IPS DF 4.7 (cell line): ENCODE data around the gene SVEP1.
A peak's percentile ranks its signal among the peaks of the same experiment; 100 is the strongest.
"Not testable (repeated sequence)": the region's sequence is repeated elsewhere in the genome, so short reads cannot be mapped to it uniquely, and the experiment has no call there.

Experiments used
- DNase-seq: peaks from one replicate; pipeline ENCODE4 v3.0.0-alpha.2; 2013; ENCODE audit warnings: low spot score; ENCODE audit errors: extremely low read depth

The SVEP1 gene

DNA sequence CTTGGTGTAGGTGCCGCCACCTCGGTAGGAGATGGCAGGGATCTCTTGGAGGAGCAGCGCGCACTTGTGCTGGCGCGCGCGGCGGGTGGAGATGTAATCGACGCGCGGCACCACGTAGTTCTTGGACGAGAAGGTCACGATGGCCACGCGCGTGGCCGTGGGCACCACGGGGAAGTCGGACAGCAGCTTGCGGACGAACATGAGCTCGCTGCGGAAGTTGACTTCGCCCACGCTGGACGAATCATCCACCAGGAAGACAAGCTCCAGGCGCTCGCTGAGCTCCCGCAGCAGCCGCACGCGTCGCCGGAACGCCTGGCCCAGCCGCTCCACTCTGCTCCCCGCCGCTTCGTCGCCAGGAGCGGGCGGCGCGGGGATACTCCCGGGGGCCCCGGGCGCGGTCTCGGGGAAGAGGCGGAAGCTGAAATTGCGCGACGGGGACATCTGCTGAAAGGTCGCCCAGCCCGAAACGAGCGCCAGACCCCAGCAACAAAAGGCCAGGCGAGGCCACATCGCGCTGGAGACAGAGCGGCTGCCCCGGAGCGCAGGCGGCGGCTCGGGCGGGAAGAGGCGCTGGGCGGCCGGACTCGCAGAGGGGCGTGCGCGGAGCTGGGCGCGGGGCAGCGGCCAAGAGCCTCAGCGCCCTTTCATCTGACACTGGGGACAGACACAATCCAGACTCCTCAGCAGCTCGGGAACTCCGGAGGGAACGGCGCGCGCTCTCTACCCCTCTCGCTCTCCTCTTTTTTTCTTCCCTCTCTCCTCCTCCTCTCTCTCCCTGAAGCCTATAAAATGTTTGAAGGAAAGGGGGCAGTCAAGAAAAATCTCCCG is at the start of gene SVEP1:
TSS of gene SVEP1 (minus strand) at position 708 of the 828 bp plus-strand sequence. CDS start at position 510, 198 bp downstream.
- DNase-seq: no peak

DNA sequence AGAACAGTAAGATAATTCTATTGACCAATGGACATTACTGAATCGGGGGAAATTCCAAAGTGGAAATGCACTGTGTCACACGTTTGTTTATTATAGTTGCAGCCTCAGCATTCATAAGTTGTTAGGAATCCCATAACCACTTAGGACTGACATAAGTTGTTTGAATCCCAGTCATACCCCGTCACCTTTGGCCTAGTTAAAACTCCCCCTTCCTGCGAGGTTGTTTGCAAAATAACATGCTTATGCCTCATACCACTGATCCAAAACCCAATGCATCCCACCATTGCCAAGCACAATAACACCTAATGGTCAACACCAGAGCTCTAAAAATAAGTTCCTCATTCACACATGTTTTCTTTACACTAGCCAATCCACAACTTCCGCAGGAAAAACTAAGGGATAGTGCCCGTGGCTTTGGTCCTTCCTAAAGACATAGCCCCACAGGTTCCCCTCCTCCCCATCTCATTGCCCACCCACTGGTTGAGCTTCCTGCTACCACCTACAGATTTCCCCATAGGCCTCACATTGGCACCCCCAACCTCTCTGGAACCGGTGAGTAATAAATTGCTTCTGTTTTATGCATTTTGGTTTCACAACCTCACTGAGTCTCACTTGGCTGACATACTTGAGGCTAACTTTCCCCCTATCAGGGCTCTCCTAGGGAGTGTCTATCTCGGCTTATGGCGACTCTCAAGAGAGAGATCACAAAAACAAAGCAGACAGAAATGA is 46.7 kb upstream of the SVEP1 start:
- DNase-seq: no peak

DNA sequence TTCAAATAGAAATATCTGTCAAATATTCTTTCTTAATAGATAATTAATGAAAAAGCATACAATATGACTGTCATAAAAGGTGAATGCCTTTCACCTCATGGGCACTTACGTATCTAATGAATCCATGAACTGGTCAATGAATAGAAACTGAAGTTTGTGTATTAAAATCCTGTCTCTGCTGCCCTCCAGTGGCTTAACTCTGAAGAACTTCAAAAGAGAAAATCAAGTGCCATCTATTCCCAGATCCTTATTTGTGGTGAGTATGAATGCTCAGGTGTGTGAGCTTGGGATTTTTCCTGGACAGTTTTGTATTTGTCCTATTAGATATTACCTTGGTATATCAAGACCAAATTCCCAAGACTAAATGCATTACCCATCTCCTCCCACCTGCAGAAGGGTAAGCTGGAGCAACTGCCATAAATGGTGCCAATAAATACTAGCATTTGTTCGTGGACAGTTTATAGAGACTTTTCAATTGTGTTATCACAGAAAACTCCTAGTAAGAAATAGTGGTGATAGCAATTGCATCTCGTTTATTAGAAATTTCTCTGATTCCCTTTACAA is 44.0 kb upstream of the SVEP1 start:
- DNase-seq: peak; percentile 60

DNA sequence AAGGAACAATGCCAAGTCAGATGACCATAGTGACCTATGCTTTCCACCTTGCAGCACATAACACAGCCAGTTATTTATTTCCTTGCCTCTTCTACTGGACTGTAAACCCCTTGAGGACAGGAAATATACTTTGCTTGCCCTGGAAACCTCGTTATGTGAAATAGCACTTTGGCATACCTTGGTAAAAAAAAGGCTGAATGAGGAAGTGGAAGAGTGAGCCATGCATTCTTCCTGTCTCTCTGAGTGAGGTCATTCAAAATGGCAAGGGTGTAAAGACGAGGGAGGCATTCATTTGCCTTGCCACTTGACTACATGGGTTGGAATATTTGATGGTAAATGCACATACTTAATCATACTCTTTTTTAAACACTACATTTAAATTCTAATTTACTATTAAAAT is 42.8 kb upstream of the SVEP1 start:
- no peak for DNase-seq

DNA sequence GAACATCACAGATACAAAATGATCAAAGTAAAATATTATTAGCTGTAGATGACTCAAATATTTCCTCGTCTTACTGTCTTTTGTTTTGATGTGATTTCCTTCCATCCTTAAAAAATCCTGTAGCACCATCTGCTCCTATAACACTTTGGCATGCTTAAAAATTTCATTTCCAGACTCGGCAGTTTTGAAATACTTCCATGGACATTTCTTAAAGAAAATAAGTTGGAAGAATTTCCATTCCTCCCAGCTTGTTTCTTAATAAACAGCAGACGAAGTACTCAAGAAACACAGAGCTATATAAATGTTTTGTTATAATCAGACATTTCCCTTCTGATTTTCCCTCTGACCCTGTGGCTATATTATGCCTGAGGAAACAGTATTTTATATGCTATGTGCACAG is 41.2 kb upstream of the SVEP1 start:
- no peak for DNase-seq

DNA sequence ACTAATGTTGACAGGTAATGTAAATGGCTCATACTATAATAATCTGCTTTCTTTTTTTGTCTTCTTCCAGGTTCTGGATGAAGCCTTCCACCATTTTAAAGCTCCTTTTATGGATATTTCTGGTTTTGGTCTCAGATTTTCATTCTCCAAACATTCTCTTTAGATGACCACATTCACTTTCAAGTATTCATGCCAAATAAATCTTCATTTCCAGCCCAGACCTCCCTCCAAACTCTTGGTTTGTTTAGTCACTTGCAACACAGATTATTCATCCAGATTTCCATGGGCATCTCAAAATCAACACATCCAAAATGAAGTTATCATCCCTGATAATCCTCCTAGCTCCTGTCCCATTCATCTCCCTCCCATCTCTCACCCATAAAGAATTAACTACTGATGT is 40.3 kb upstream of the SVEP1 start:
- DNase-seq: no peak

DNA sequence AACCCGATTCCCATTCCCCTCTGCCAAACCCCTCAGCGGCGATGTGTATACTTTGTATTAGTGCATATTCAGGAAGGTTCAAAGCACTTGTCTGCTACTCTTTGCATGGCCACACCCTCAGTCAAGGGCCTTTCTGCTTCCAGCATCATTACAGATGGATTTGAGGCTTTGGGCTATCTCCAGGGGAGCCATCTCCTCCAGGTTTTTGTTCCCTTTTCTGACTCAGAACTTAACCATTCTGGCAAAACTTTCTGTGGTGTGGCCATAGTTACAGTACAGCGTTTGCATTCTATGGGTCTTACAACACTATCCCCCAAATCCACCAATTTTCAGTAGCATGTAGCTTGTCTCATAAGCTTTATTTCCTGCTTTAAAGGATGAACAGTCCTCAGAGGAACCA is 36.0 kb upstream of the SVEP1 start:
- no peak for DNase-seq

DNA sequence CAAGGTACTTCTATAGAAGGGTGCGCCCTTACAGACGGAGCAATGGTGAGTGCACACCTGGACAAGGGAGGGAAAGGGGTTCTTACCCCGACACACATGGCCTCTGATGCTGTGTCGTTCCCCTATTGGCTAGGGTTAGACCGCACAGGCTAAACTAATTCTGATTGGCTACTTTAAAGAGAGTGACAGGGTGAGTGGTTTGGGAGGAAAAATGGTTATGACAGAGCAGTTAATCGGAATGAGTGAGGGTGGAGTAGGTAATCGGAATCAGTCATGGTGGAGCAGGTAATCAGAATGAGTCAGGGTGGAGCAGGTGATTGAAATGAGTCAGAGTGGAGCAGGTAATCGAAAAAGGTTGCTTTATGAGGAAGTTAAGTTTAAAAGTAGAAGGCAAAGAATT is 35.0 kb upstream of the SVEP1 start:
- not testable (repeated sequence) for DNase-seq

DNA sequence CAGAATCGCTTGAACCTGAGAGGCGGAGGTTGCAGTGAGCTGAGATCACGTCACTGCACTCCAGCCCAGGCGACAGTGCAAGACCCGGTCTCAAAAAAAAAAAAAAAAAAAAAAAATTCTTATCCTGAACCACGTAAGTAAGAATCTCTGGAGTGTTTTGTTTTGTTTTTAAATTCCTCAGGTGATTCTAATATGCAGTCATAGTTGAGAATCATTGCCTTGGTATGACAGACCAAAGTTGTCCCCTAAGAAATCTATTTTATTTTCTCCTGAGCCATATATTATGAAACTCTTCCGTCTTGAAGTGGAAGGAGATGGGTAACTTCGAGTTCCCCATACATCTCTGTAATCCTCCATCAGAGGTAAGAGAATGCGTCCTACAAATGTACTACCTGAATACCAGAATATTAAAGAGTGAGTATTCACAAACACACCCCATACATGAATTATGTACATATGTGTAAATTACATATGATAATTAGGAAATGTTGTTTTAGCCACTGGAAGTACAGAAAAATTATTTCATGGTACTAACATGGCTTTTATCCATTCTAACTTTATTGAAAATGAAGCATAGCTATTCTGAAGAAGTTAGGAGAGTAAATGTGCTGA is 26.7 kb upstream of the SVEP1 start:
- no peak for DNase-seq

DNA sequence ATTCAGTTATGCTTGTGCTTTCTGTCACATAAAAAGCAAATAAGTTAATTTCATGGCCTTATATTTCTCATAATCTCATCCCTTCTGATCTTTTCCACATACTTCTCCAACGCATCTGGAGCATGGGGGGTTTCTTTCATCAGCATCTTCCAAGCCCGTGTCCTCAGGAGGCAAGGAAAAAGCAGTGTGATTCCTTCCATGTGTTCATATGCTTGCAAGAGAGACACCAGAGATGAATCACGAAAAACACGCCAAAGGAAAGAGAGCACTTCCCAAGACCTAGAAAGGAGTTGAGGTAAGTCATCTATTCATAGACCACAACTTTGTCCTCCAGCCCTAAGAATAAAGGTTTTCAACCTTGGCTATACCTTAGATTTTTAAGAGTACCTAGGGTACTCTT is 26.0 kb upstream of the SVEP1 start:
- no peak for DNase-seq

DNA sequence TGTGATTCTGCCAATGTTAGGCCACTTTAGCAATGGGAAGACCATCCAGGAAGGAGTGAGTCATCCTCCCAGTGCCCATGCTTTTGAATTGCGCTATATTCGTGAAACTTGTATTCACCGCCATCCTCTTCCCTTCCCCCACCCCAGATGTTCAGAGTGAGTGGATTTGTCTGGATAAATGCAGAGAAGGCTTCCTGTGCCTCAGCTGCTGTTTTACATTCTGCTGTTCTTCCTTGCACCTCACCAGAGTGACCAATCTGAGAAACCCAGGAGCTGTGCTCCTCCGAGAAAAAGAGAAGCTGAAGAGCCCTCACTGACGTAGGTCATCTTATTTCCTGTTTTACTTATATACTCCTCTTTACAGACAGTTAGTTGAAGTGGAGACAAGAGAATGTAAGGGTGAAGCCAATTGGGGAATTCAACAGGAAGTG is 24.6 kb upstream of the SVEP1 start:
- no peak for DNase-seq

DNA sequence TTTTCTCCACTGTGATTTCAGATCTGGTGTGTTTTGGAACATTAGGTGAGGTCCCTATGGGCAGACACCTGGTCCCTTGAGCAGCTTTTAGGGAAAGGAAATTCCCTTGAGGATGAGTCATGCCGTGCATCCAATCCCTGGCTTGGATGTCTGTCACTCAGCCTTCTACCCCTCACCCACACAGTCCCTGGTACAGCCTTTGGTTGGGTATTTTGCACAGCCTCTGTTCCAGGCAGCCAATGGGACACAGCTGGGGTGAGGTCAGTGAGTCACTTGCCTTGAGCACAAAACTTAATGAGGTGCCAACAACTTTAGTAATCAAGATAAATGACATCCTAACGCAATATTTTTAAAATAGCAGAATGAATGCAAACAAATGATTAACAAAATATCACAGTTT is 22.7 kb upstream of the SVEP1 start:
- no peak for DNase-seq

DNA sequence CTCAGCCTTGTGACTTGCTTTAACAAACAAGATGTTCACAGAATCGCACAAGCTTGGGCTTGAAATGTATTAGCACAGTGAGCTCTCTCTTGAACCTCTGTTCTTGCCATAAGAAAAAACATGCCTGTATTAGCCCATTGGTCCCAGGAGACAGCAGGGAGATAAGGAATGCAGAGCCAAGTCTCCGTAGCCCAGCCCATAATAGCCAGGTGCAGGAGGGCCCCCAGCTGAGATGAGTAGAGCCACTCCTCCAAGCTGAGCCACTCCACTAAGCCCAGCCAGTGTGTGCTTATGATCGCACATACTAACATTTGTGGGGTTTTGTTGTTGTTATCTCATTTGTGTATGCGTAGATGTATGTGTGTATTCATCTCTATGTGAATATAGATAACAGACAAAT is 21.6 kb upstream of the SVEP1 start:
- no peak for DNase-seq

DNA sequence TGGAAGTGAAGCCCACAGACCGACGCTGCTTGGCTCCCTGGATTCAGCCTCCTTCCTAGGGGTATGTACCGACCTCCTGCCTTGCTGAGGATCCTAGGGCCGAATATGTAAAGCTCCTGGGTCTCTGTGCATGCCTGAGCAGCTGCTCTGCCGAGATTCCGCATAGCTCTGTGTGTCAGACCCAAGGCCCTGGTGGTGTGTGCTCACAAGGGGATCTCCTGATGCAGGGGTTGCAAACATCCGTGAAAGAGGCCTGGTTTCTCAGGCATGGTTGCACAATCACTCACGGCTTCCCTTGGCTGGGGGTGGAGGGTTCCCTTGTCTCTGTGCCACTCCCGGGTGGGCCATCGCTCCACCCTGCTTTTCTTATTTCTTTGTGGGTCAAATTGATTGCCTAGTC is 19.9 kb upstream of the SVEP1 start:
- DNase-seq: no peak

DNA sequence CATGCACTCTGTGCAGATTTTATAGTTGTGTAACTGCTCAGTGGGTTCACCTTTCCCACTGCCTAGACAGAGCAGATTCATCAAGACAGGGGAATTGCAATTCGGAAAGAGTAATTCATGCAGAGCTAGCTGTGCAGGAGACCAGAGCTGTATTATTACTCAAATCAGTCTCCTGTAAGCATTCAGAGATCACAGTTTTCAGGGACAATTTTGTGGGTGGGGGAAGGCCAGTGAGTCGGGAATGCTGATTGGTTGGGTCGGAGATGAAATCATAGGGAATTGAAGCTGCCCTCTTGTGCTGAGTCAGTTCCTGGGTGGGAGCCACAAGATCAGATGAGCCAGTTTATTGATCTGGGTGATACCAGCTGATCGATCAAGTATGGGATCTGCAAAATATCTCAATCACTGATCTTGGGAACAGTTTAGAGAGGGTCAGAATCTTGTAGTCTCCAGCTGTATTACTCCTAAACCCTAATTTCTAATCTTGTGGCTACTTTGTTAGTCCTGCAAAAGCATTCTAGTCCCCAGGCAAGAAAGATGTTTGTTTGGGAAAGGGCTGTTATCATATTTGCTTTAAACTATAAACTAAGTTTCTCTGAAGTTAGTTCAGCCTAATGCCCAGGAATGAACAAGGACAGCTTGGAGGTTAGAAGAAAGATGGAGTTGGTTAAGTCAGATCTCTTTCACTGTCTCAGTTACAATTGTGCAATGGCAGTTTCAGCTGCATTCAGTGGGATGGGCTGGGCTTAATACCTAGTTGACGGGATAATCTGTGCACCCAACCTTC is 12.7 kb upstream of the SVEP1 start:
- no peak for DNase-seq

DNA sequence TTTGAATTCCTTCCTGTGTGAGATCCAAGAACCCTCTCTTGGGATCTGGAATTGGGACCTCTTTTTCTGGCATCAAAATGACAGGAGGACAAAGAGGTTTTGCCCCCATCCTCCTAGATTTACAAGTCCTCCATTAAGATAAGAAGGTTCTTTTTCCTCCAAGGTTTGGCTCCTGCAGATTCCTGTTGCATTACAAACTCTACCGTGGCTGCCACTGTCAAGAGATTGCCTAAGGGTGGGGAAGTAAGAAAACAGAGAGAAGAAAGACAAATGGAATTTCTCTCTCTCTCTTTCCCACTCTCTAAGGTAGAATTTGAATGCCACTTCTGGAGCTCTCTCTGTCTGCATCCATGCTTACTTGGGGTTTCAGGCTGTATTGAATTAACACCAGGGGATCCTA is 12.0 kb upstream of the SVEP1 start:
- no peak for DNase-seq

DNA sequence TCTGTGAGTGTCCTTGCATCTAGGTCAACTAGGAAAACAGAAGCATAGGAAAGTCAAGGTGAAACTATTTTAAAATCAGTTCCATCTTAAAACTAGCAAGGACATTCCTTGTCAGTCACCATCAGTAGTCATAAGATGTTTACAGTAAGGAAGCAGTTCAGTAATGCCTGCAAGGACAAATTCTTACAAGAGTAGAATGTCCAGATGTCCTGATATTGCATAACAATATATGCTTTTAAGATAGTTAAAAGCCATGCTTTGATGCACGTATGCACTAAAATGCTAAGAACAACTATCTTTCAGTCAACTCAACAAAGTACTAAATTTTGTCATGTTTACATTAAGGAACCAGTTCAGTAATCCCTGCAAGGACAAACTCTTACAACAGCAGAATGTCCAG is 11.3 kb upstream of the SVEP1 start:
- no peak for DNase-seq

DNA sequence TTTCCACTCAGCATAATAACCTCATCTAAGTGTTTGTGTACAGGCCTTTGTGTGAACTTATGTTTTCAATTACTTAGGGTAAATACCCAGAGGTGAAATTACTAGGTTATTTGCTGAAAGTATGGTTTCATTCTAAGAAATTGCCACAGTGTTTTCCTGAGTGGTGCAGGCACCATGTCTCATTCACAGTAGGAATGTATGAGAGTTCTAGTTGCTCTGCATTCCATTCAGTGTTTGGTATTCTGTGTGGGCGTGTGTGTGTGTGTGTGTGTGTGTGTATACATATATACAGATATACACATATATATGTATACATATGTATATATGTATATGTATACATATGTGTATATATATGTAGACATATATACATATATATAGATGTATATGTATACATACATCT is 8.8 kb upstream of the SVEP1 start:
- no peak for DNase-seq

DNA sequence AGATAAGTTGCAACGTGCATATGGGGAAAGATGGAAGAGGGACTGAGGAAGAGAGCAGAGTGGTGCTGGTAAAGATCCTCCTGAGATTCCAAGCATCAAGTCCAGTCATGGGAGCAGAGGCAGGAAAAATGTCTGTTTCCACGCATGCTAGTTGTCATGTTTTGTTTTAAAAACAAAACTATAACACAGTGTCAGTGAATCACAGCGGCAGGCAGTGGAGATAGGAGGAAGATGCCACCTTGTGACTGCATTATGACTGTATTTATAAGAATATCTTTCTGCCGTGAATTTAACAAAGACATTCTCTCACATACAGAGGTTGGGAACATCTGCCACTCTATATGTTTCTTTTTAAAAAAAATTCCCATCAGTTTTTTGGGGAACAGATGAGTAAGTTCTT is 3.7 kb upstream of the SVEP1 start:
- no peak for DNase-seq

DNA sequence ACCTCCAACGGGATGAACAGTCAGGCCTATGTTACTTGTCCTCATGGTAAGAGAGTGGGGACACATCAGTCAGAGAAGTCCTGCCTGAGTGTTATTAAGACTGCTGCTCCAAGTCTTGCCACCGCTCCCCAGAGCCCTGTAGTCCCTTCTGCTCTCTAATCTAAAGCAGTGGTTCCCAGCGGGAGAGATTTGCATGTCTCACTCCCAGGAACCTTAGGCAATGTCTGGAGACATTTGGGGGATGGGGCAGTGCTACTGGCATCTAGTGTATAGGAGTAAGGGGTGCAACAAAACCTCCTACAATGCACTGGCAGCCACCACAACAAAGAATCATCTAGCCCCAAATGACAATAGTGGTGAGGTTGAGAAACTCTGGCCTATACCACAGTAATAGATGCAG is 2.6 kb upstream of the SVEP1 start:
- no peak for DNase-seq

DNA sequence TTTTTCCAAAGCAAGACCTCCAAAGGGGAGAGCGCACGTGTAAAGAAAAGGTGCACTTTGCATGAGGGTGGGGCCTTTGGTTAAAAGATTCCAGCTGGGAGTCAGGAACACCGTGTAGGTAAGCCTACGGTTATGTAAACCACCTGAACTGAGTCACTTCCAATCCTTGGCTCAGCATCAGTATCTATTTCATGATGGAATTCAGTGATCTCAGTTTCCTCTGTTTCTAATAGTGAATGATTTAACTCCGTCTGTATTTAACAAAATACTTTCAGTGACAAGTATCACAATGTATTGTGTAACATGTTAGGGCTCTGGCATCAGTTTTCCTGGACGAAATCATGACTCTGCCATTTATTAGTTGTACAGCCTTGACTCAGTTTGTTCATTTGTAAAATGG is 1.3 kb upstream of the SVEP1 start:
- no peak for DNase-seq
